HepG2 (cell line): ENCODE results near the gene RAB9A. TPM values are rescaled to one million over a fixed set of nuclear protein-coding genes. Genes with fewer than 3 reads are reported as not detected.

Experiments used
- ATAC-seq: fragments of 200-7000 bp; cut with Tn5 transposase; 3 replicates; pipeline ENCODE4 v1.9.1; 2020; ENCODE audit warnings: mild to moderate bottlenecking, moderate library complexity
- BruUV-seq: library from RNA; stranded (reverse); fragments of 400-500 nt; replicated peaks from 2 replicates; lab custom pipeline; 2021; lab: Mats Ljungman, UMichigan
- CTCF ChIA-PET: fragments of 300-600 bp; formaldehyde crosslinking; extraction: SDS; loops from one replicate; lab custom pipeline; 2021; ENCODE audit warnings: low total read pairs, inconsistent platforms, low intra/inter-chr PET ratio; lab: Yijun Ruan, JAX
- POLR2A ChIA-PET: fragments of 350-600 bp; sonication (Branson Sonifier 250); formaldehyde crosslinking; loops from one replicate; lab custom pipeline; 2020; ENCODE audit warnings: antibody characterized with exemption, inconsistent platforms; lab: Yijun Ruan, JAX
- DNase-seq: peaks from one replicate; pipeline ENCODE4 v3.0.0-alpha.2; 2015; ENCODE audit warnings: low spot score
- FAIRE-seq: peaks from 3 replicates; lab custom pipeline; 2011; peaks lifted over from hg19 to GRCh38; lab: Jason Lieb, UNC
- H2AFZ ChIP-seq: one replicate; pipeline ENCODE4 v1.6.1; 2011; ENCODE audit warnings: low read length, inconsistent platforms
- H3K27ac ChIP-seq: fragments of 300-600 bp; 3 replicates; pipeline ENCODE4 v1.8.0; 2011; ENCODE audit warnings: mixed run types, mild to moderate bottlenecking, mixed read lengths, low read length, inconsistent platforms; ENCODE audit not compliant: insufficient read depth; ENCODE audit errors: extremely low read length
- H3K27me3 ChIP-seq, 2 experiments: fragments of 200-600 bp in 1 of 2; 2 replicates in 1 of 2; 3 replicates in 1 of 2; pipeline versions ENCODE4 v1.6.0 to v1.8.0; 2011; ENCODE audit warnings: low read length in 2 of 2, mild to moderate bottlenecking in 2 of 2, moderate library complexity in 2 of 2, inconsistent platforms in 1 of 2; ENCODE audit not compliant: insufficient read depth in 2 of 2, control insufficient read depth in 1 of 2
- H3K36me3 ChIP-seq, 2 experiments: fragments of 200-600 bp in 1 of 2; replicated peaks in 1 of 2; 2 replicates in 1 of 2; 3 replicates in 1 of 2; pipeline versions ENCODE4 v1.5.1 to v1.8.0; 2011; ENCODE audit warnings: low read length in 2 of 2, inconsistent platforms in 1 of 2; ENCODE audit not compliant: insufficient read depth in 2 of 2, control insufficient read depth in 1 of 2
- H3K4me1 ChIP-seq: 2 replicates; pipeline ENCODE4 v1.5.1; 2012; ENCODE audit warnings: low read length, inconsistent platforms; ENCODE audit not compliant: insufficient read depth
- H3K4me2 ChIP-seq: 2 replicates; pipeline ENCODE4 v1.6.0; 2011; ENCODE audit warnings: low read depth, low read length, inconsistent platforms
- H3K4me3 ChIP-seq, 3 experiments: fragments of 200-600 bp in 1 of 3; sonication (generic), shearing (Covaris generic) in 1 of 3; replicated peaks in 1 of 3; 2 replicates each; pipeline ENCODE4 v1.5.1; 2011 to 2016; ENCODE audit warnings: low read length in 3 of 3, inconsistent platforms in 2 of 3, low read depth in 2 of 3, mild to moderate bottlenecking in 2 of 3, control low read depth in 1 of 3, mixed read lengths in 1 of 3; ENCODE audit not compliant: insufficient read depth in 1 of 3
- H3K79me2 ChIP-seq: one replicate; pipeline ENCODE4 v1.6.1; 2011; ENCODE audit warnings: low read length, inconsistent platforms; ENCODE audit not compliant: insufficient read depth
- H3K9ac ChIP-seq: 2 replicates; pipeline ENCODE4 v1.6.0; 2011; ENCODE audit warnings: mild to moderate bottlenecking, low read depth, low read length, inconsistent platforms; ENCODE audit not compliant: insufficient read depth
- H3K9me3 ChIP-seq: 2 replicates; pipeline ENCODE4 v1.5.1; 2012; ENCODE audit warnings: mild to moderate bottlenecking, low read length
- H4K20me1 ChIP-seq: 2 replicates; pipeline ENCODE4 v1.6.0; 2011; ENCODE audit warnings: inconsistent platforms, mild to moderate bottlenecking, low read length, moderate library complexity; ENCODE audit not compliant: insufficient read depth
- ATF4 ChIP-seq, 2 experiments: fragments of 450-650 bp in 1 of 2; sonication (generic) in 1 of 2; formaldehyde crosslinking; IDR thresholded peaks; 2 replicates each; pipeline versions ENCODE4 v1.5.0 to v1.8.0; 2020 to 2022; ENCODE audit warnings: mild to moderate bottlenecking in 1 of 2, missing genetic modification reagents in 1 of 2
- CEBPB ChIP-seq: IDR thresholded peaks from 2 replicates; pipeline ENCODE4 v1.6.1; 2011; ENCODE audit warnings: low read depth, low read length, improper control_type of control experiment, borderline replicate concordance
- CEBPG ChIP-seq: IDR thresholded peaks from 2 replicates; pipeline ENCODE4 v1.6.1; 2016
- DR1 ChIP-seq: sonication (generic); formaldehyde crosslinking; IDR thresholded peaks from 2 replicates; pipeline ENCODE4 v1.8.0; 2021; ENCODE audit warnings: mild to moderate bottlenecking, missing genetic modification reagents, inconsistent platforms
- GATAD2A ChIP-seq: IDR thresholded peaks from 2 replicates; pipeline ENCODE4 v1.6.1; 2016
- GLMP ChIP-seq: sonication (generic); formaldehyde crosslinking; IDR thresholded peaks from 2 replicates; pipeline ENCODE4 v1.9.0; 2021; ENCODE audit warnings: missing genetic modification reagents, mild to moderate bottlenecking, borderline replicate concordance
- MAFK ChIP-seq, 2 experiments: IDR thresholded peaks in 1 of 2; conservative IDR thresholded peaks in 1 of 2; 2 replicates each; pipeline ENCODE4 v1.6.1; 2011; ENCODE audit warnings: improper control_type of control experiment in 2 of 2, low read length in 2 of 2
- NFE2L1 ChIP-seq: sonication (generic); formaldehyde crosslinking; IDR thresholded peaks from 2 replicates; pipeline ENCODE4 v1.4.0; 2020; ENCODE audit warnings: missing genetic modification reagents, mild to moderate bottlenecking, borderline replicate concordance
- SMARCE1 ChIP-seq: fragments of 450-650 bp; IDR thresholded peaks from 2 replicates; pipeline ENCODE4 v1.6.1; 2017; ENCODE audit warnings: borderline replicate concordance
- ZNF781 ChIP-seq: sonication (generic); formaldehyde crosslinking; IDR thresholded peaks from 2 replicates; pipeline ENCODE4 v1.5.1; 2020; ENCODE audit warnings: borderline replicate concordance, mild to moderate bottlenecking, missing genetic modification reagents; ENCODE audit errors: not compliant biosample characterization
- WGBS: methylation state at CpG from one replicate; pipeline ENCODE4 v1.1.6; 2017; ENCODE audit warnings: low lambda C conversion rate; 5-methylcytosine and 5-hydroxymethylcytosine counted together
- in situ Hi-C: cut with HindIII; loops from 2 replicates; pipeline ENCODE4 v1.10.0; 2017; ENCODE audit warnings: low pct_unique_long_range_greater_than_20kb; ENCODE audit not compliant: extremely low pct_ligation_motif_present
- intact Hi-C: fragments of 100-400 bp; cut with micrococcal nuclease; formaldehyde crosslinking; loops from one replicate; pipeline ENCODE4 v1.10.0; 2022; ENCODE audit not compliant: unreplicated experiment
- polyA plus RNA-seq, 8 experiments: library from polyadenylated mRNA; depleted of rRNA in 3 of 8; stranded (reverse) in 7 of 8; unstranded in 1 of 8; fragments of >200 nt; fragmentation: Illumina TruSeq in 4 of 8; extraction: Trizol in 4 of 8; gene quantifications; 2 replicates each; pipeline versions ENCODE4 v1.2.1 to v1.2.3, GENCODE V29; 2011 to 2016; ENCODE audit warnings: low read depth in 4 of 8, missing spikeins in 1 of 8, mixed read lengths in 1 of 8; ENCODE audit not compliant: insufficient read depth in 1 of 8
- total RNA-seq, 5 experiments: library from RNA; depleted of rRNA; stranded (reverse); fragments of >200 nt; fragmentation: Illumina TruSeq; extraction: Trizol; gene quantifications; 2 replicates each; pipeline ENCODE4 v1.2.3, GENCODE V29; 2016; ENCODE audit warnings: low read depth in 1 of 5

The RAB9A gene
- total and polyA plus RNA-seq, 2 of the 13 experiments (the other 11 are each of a cell fraction or from before 2014, with no cell fraction given), result 10.5 to 23.1 TPM

GRCh38 chrX:13659063-13659462, 29.9 kb upstream of the RAB9A start:
- ATAC-seq, result peak; percentile 48; the same call in 2 of the 3 replicates
- no peak overlapping the region for H3K27ac ChIP-seq
- POLR2A ChIA-PET, result no interaction called here

More at GRCh38 chrX:13659063-13659462, 29.9 kb upstream of the RAB9A start:
- H3K4me2 ChIP-seq, result peak overlapping the region; percentile 45
- no peaks in the 10 kb centered on the region for H4K20me1 ChIP-seq
- no peaks in the 10 kb centered on the region for H3K9me3 ChIP-seq
- BruUV-seq, result no TSS peak
- intact Hi-C loops (loop anchor here (1.0 to 2.0 kb wide), 3 partner anchors 30 to 373 kb away; partner anchors contain the start of gene RAB9A), in situ Hi-C loops (no loop called here)
- FAIRE-seq (no peak), DNase-seq (peak; percentile 8)
- TF ChIP-seq MAFK (conservative IDR thresholded peaks at IDR 0.05 in 1 of 2, IDR thresholded peaks at IDR 0.05 in 1 of 2; ENCODE audit: low read length in 2 of 2) (no peak), CEBPG (CRISPR knock-in tag) (peak; percentile 76), ZNF781 (CRISPR knock-in tag) (no peak), SMARCE1 (no peak), GATAD2A (CRISPR knock-in tag) (0 out of 2 replicates have a peak, but pooled peaks have one; percentile 35), ATF4 (CRISPR knock-in tag; IDR thresholded peaks at IDR 0.05) (no peak), DR1 (CRISPR knock-in tag) (no peak), CEBPB (peak; percentile 77), GLMP (CRISPR knock-in tag) (no peak), NFE2L1 (CRISPR knock-in tag) (no peak)
- WGBS, result 19% methylated on average over 6 of the region's 6 CpGs
- no peaks in the 10 kb centered on the region for H3K27me3 ChIP-seq
- H2AFZ ChIP-seq, result no peak overlapping the region
- CTCF ChIA-PET, result interaction anchor here (1.5 to 1.6 kb wide), 2 partner anchors 89 to 92 kb away, joined by 3 to 8 read pairs; no protein-coding TSS in a partner anchor
- H3K9ac ChIP-seq, result no peak overlapping the region
- no peaks in the 10 kb centered on the region for H3K36me3 ChIP-seq
- H3K4me3 ChIP-seq, result peak overlapping the region in 1 of 3 experiments; percentile 21; a peak in 1 of 6 replicates
- H3K4me1 ChIP-seq, result peaks cover 10% of the 10 kb centered on the region
- H3K79me2 ChIP-seq, result no peaks in the 10 kb centered on the region
